ENCODE measurements around the gene TRAPPC5. TPM values are rescaled to one million over a fixed set of nuclear protein-coding genes. Genes with fewer than 3 reads are reported as not detected.
A peak's percentile ranks its signal among the peaks of the same experiment; 100 is the strongest.

TRAPPC5 gene
- total RNA-seq, 1 experiment from 2014 or later, result 101 TPM

- H3K79me2 ChIP-seq (ENCODE audit: insufficient read depth, low read length), result peaks cover 17% of the 10 kb centered on the region
- H3K4me2 ChIP-seq (ENCODE audit: low read length), result peak overlapping the region; percentile 93
- intact Hi-C loops (cut with micrococcal nuclease), result no loop called here
- peak overlapping the region; percentile 94 to 97 for H3K4me3 ChIP-seq (replicated peaks in 1 of 2; ENCODE audit: low read depth in 1 of 2, low read length in 2 of 2)
- RAD21 ChIA-PET (ENCODE audit: low non-redundant PET in 1 of 2, low total read pairs in 2 of 2, uncharacterized antibody in 2 of 2, unreplicated experiment in 2 of 2), result no interaction called here
- H3K27me3 ChIP-seq (ENCODE audit: insufficient read depth, low read length), result no peaks in the 10 kb centered on the region
- no peak for DNase-seq (ENCODE audit: low read depth, low spot score)
- POLR2A ChIA-PET, result interaction anchor here (1.6 kb wide), 1 partner anchor 8 kb away, joined by 6 read pairs; the partner anchor contains the start of genes PET100 and XAB2
- CTCF ChIA-PET, result interaction anchor here (1.1 to 1.5 kb wide), 3 partner anchors 43 to 217 kb away, joined by 3 to 6 read pairs (median 5); partner anchors contain the start of gene TRAPPC5
- TSS peak; percentile 41 for BruUV-seq (replicated peaks)
- TF ChIP-seq ZFX (IDR thresholded peaks at IDR 0.05) (peak; percentile 40; the same call in 1 of the 2 replicates), POLR2AphosphoS5 (IDR thresholded peaks at IDR 0.05; ENCODE audit: low read depth, low read length) (peak; percentile 27; the same call in 1 of the 2 replicates), EZH2phosphoT487 (IDR thresholded peaks at IDR 0.05; ENCODE audit: borderline replicate concordance) (no peak)
- no peak overlapping the region for H2AFZ ChIP-seq (ENCODE audit: low read depth, low read length, poor library complexity, severe bottlenecking)
- H3K4me1 ChIP-seq (ENCODE audit: control insufficient read depth in 1 of 2, insufficient read depth in 2 of 2, low read length in 2 of 2), result peaks cover 8 to 14% of the 10 kb centered on the region in 2 experiments; a peak in 3 of 4 replicates
- H3K9me3 ChIP-seq (ENCODE audit: control insufficient read depth in 1 of 2, insufficient read depth in 1 of 2, low read depth in 1 of 2, low read length in 2 of 2), result peaks cover 0 to 4% of the 10 kb centered on the region in 2 experiments; a peak in 1 of 4 replicates
- H3K27ac ChIP-seq (ENCODE audit: low read depth, low read length), result peak overlapping the region; percentile 84
- ATAC-seq, result peak; percentile 53
- no peaks in the 10 kb centered on the region for H3K9me2 ChIP-seq (ENCODE audit: insufficient read depth)
- peak overlapping the region; percentile 92 for H3K9ac ChIP-seq (ENCODE audit: low read length)
- H3K36me3 ChIP-seq (ENCODE audit: control insufficient read depth in 1 of 2, insufficient read depth in 2 of 2, low read length in 2 of 2), result no peaks in the 10 kb centered on the region; a peak in 1 of 4 replicates
- H4K20me1 ChIP-seq (ENCODE audit: insufficient read depth), result no peaks in the 10 kb centered on the region
Observed at GRCh38 chr19:7637374-7638256, 43.0 kb upstream of the TRAPPC5 start.

GRCh38 chr19:7638802-7639465 lies 41.7 kb upstream of the TRAPPC5 start:
- intact Hi-C loops (cut with micrococcal nuclease), result no loop called here
- Histone ChIP-seq H3K79me2 (ENCODE audit: insufficient read depth, low read length) (peaks cover 17% of the 10 kb centered on the region), H3K4me1 (ENCODE audit: control insufficient read depth in 1 of 2, insufficient read depth in 2 of 2, low read length in 2 of 2) (peaks cover 8 to 27% of the 10 kb centered on the region in 2 experiments; a peak in 3 of 4 replicates), H3K9ac (ENCODE audit: low read length) (no peak overlapping the region), H3K36me3 (ENCODE audit: control insufficient read depth in 1 of 2, insufficient read depth in 2 of 2, low read length in 2 of 2) (no peaks in the 10 kb centered on the region; a peak in 1 of 4 replicates), H3K9me2 (ENCODE audit: insufficient read depth) (no peaks in the 10 kb centered on the region), H3K4me2 (ENCODE audit: low read length) (no peak overlapping the region), H3K9me3 (ENCODE audit: control insufficient read depth in 1 of 2, insufficient read depth in 1 of 2, low read depth in 1 of 2, low read length in 2 of 2) (peaks cover 0 to 4% of the 10 kb centered on the region in 2 experiments; a peak in 1 of 4 replicates), H2AFZ (ENCODE audit: low read depth, low read length, poor library complexity, severe bottlenecking) (no peak overlapping the region), H3K4me3 (replicated peaks in 1 of 2; ENCODE audit: low read depth in 1 of 2, low read length in 2 of 2) (no peak overlapping the region), H3K27ac (ENCODE audit: low read depth, low read length) (no peak overlapping the region), H3K27me3 (ENCODE audit: insufficient read depth, low read length) (no peaks in the 10 kb centered on the region), H4K20me1 (ENCODE audit: insufficient read depth) (no peaks in the 10 kb centered on the region)
- BruUV-seq (replicated peaks), result no TSS peak
- ChIA-PET CTCF (no interaction called here), POLR2A (interaction anchor here (1.6 kb wide), 1 partner anchor 10 kb away, joined by 6 read pairs; the partner anchor contains the start of genes PET100 and XAB2), RAD21 (ENCODE audit: low non-redundant PET in 1 of 2, low total read pairs in 2 of 2, uncharacterized antibody in 2 of 2, unreplicated experiment in 2 of 2) (no interaction called here)
- ATAC-seq (no peak), DNase-seq (ENCODE audit: low read depth, low spot score) (no peak)
- TF ChIP-seq CTCF (IDR thresholded peaks at IDR 0.05 in 2 of 3, conservative IDR thresholded peaks at IDR 0.05 in 1 of 3; ENCODE audit: borderline replicate concordance in 1 of 3, insufficient read depth in 1 of 3, low read depth in 2 of 3, low read length in 2 of 3), result no peak
- TF ChIP-seq EZH2phosphoT487 (IDR thresholded peaks at IDR 0.05; ENCODE audit: borderline replicate concordance), result no peak
- no peak for TF ChIP-seq EGR1 (IDR thresholded peaks at IDR 0.05; ENCODE audit: low read depth)
- no peak for TF ChIP-seq ATF3 (IDR thresholded peaks at IDR 0.05)
- no peak for TF ChIP-seq ZBTB33 (IDR thresholded peaks at IDR 0.05; ENCODE audit: extremely low read depth, insufficient replicate concordance, low read length)
- TF ChIP-seq CBX3 (IDR thresholded peaks at IDR 0.05; ENCODE audit: low read depth), result no peak
- TF ChIP-seq FOSL1 (IDR thresholded peaks at IDR 0.05; ENCODE audit: low read depth), result no peak
- no peak for TF ChIP-seq MAX (IDR thresholded peaks at IDR 0.05)
- no peak for TF ChIP-seq ELF1 (IDR thresholded peaks at IDR 0.05; ENCODE audit: borderline replicate concordance, low read depth)
- no peak for TF ChIP-seq JUND (IDR thresholded peaks at IDR 0.05)
